Endometrial microvascular endothelial cells (primary cell): ENCODE data around the gene BAIAP2. TPM values are rescaled to one million over a fixed set of nuclear protein-coding genes. Genes with fewer than 3 reads are reported as not detected.
"Not testable (repeated sequence)": the region's sequence is repeated elsewhere in the genome, so short reads cannot be mapped to it uniquely, and the experiment has no call there.

Experiments
- in situ Hi-C: cut with HindIII; loops from 2 replicates; pipeline ENCODE4 v1.10.0; 2017; ENCODE audit warnings: low sequenced_read_pairs, low pct_unique_long_range_greater_than_20kb; ENCODE audit errors: inconsistent ontology term
- total RNA-seq: library from RNA; depleted of rRNA; stranded (reverse); fragments of >200 nt; gene quantifications from one replicate; pipeline ENCODE4 v1.2.3, GENCODE V29; 2015; ENCODE audit errors: inconsistent ontology term

BAIAP2 gene
- total RNA-seq, 1 donor from 2014 or later: 35.4 TPM

GRCh38 chr17:81140018-81140417 lies 105.1 kb downstream of the BAIAP2 start:
- in situ Hi-C loops: no loop called here

- in situ Hi-C loops: no loop called here
Measured at GRCh38 chr17:81140695-81141094, 105.7 kb downstream of the BAIAP2 start.

DNA sequence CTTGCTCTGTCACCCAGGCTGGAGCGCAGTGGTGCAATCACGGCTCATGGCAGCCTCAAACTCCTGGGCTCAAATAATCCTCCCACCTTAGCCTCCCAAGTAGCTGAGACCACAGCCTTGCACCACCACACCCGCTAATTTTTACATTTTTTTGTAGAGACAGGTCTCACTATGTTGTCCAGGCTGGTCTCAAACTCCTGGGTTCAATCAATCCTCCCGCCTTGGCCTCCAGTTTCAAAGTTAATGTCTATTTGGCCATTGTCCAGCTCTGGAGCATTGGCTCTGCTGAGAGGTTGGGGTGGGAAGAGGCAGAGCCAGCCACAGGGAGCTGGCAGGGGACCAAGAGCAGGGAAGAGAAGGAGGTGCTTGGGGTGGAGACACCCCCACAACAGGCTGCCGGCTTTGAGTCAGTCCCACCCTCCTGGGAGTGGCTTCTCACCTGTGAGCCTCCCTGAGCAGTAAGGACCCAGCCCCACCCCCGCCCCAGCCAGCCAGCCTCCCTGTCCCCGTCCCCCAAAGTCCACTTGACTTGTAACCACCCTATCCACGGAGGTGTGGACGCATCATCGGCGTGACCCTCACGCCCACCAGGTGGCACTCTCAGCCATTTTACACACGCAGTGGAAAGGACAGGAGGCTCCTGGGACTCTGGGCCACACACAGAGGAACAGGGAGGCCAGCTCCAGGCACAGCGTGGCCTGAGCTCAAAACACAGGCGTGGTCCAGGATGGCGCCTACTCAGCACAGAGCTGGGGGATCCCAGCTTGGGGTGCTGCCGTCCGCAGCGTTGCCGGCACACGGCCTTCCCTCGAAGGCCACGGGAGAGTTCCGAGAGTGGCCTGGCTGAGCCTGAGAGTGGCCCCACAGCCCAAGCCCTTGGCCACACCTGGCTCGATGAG lies 107.6 kb downstream of the BAIAP2 start:
- in situ Hi-C loops: no loop called here

DNA sequence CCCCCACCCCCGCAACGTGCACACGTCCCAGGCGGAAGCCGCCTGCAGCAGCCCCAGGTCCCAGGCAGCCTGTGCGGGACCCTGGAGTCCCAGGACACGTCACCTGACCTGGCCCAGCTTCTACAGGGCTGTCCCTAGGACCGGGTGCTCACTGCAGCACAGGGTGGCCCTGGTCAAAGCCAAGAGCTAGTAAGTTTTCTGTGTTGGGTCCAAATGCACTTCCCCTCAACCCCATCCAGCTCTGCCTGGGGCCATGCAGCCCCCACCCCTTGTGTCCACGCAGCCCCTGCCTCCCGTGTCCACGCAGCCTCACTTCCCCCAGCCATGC lies 108.2 kb downstream of the BAIAP2 start:
- in situ Hi-C loops: no loop called here

- in situ Hi-C loops: no loop called here
Measured at GRCh38 chr17:81143717-81144422, 108.9 kb downstream of the BAIAP2 start.

- in situ Hi-C loops: no loop called here
Measured at GRCh38 chr17:81144423-81144781, 109.5 kb downstream of the BAIAP2 start.

- in situ Hi-C loops: not testable (repeated sequence)
Measured at GRCh38 chr17:81146208-81146607, 111.3 kb downstream of the BAIAP2 start.

- in situ Hi-C loops: no loop called here
Measured at GRCh38 chr17:81147701-81148100, 112.8 kb downstream of the BAIAP2 start.

GRCh38 chr17:81148571-81148970 lies 113.6 kb downstream of the BAIAP2 start:
- in situ Hi-C loops: no loop called here

- in situ Hi-C loops: no loop called here
Measured at GRCh38 chr17:81148986-81149533, 114.1 kb downstream of the BAIAP2 start.

DNA sequence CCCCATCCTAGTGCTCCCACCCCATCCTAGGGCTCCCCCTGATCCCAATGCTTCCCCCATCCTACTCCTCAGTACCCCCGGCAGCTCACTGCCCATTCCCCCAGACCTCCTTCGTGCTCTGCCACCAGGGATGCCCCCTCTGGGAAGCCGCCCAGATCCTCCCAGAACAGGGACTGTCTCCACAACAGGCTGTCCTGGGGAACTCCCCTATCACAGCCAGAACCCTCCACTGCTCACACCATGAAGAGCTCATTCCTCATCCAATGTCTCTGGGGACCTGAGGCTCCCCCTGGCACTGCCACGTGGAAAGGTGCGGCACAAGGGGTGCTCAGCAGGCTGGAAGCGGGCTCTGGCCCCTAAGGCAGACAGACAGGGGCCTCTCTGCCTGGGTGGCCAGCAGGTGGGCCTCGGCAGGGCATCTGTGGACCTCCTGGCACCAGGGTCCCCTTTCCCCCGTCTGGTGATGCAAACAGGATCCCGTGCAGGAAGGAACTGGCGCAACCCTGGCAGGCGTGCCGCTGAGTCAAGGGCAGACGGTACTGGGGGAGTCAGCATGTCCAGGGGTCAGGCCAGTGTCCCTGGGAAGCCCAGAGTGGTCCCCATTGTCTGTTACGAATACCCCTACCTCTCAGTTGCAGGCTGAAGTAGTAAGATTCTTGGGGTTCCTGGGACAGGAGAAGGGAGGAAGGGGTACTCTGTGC lies 115.6 kb downstream of the BAIAP2 start:
- in situ Hi-C loops: no loop called here

DNA sequence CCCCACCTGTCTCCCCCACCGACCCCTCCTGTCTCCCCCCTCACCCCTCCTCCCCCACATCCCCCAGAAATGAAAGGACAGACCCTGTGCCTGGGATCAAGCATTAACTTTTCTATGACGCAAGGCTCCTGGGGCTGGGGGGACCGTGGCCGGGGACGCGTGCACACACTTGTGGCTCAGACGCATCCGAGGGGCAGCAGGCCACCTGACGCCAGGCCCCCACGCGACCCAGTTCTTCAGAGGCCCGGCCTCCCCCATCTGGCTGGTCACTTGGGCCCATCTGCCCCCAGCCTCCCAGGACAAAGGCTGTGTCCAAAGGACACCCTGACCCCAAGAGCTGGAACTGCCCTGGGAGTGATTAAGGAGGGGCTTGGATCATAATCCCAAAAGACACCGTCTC lies 116.3 kb downstream of the BAIAP2 start:
- in situ Hi-C loops: no loop called here

DNA sequence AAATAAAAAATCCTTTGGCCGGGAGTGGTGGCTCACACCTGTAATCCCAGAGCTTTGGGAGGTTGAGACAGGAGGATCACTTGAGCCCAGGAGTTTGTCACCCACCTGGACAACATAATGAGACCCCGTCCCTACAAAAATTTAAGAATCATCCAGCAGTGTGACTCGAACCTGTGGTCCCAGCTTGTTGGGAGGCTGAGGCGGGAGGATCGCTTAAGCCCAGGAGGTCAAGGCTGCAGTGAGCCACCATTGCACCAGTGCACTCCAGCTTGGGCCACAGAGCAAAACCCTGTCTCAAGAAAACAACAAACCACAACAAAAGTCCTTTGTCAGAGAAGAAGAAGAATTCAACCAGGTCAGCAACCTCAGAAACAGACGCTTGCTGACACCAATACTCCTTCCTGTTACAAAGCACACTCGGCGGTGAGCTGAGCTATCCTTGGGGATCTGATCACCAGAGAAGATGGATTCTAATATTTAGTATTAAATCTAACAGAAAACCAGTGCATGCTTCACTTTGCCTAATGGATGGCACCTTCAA lies 117.4 kb downstream of the BAIAP2 start:
- in situ Hi-C loops: no loop called here

GRCh38 chr17:81153340-81153803 lies 118.4 kb downstream of the BAIAP2 start:
- in situ Hi-C loops: no loop called here

- in situ Hi-C loops: not testable (repeated sequence)
Measured at GRCh38 chr17:81154016-81154415, 119.1 kb downstream of the BAIAP2 start.

DNA sequence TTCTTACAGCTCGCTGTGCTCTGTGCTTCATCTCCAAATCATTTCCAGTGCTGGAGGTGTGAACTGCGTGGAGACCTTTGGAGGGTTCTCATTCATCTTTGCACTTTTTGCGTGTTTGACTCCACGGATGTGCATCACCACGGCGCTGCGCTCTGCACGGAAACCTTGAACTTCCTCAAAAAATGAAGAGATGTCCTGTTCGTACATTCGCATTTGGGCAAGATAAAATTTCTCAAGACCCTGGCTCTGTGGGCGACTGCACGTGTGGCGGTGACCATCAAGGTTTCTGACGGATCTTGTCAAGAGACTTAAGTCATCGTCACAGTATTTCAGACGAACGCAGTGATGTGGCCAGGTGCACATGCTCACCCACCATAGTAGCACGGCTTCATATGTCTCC lies 120.0 kb downstream of the BAIAP2 start:
- in situ Hi-C loops: no loop called here

DNA sequence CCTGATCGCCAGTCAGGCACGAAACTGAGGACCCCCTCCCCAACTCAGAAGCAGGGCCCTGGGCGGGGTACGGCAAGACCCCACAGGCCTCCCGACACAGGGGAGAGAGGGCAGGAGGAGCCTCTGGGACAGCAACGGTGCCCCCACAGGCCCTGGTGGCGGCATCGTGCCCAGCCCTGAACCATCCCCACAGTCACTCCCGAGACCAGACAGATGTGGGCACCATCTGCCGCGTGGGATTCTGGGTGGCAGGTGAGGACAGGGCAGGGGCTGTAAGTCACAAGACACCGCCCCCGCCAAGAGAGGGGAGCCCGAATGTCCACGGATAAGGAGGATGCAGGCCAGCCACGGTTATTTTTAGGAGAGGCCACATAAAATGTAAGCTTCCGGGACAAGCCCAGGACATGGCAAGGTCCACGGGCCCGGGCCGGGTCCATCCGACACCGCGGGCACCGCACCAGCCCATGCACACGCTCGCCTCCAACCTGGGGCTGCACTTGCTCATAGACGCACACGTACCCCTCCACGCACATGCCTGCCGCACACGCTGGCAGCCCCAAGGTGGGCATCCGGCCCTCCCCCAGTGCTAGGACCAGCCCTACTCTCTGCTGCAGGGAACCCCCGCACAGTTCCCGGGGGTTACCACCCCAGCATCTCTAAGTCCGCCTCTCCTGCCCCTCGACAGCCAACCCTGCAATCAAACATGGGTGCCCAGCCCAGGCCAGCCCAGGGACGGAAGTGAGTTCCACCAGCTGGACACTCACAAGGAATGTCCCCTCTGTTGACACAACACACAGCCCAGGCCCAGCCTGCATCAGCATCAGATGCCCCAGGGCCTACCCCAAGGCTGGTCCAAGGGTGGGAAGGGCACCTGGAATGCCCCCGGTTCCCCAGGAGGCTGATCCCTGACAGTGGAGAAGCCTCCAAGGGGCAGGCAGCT lies 122.2 kb downstream of the BAIAP2 start:
- in situ Hi-C loops: no loop called here
